GM19023 (cell line): ENCODE measurements around the gene ZIC3.

Source experiments
- ATAC-seq: cut with Tn5 transposase; IDR thresholded peaks from one replicate; pipeline ENCODE4 v1.9.1; 2021; ENCODE audit warnings: mild to moderate bottlenecking, moderate library complexity; ENCODE audit not compliant: unreplicated experiment

Gene ZIC3

DNA sequence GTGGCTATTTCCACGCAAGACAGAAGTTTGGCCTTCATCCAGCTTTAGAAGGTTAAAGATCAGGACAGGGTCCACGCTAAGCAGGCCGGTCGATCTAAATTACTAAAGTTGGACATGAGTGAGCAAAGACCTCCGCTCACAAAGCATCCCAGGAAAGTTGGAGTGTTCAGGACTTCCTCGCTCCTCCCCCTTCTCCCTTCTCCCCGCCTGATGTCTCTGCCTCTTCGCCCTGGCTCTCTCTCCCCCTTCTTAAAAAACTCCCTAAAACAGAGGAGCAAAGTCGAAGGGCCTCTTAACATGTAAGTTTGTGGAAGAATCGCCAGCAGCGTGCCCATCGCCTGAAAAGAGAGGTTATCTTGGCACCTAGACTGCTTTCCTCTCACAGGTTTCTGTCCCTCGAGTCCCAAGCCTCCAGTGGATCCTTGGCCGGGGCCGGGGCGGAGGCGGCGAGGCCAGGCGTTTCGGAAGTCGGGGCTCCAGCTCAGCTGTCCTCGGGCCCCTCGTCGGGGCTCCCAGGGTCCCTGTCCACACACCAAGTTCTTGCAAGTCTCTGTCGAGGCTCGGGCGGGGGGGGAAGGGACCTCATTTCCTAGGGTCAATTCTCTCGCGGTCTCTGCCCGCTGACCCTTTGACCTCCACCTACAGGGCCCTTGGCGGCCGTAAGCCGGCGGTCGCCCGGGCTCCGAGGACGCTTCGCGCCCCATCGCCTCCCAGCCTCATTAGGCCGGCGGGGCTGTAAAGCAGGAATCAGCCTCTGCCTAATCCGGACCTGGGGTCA, 7.6 kb downstream of the ZIC3 start:
- ATAC-seq = no peak

DNA sequence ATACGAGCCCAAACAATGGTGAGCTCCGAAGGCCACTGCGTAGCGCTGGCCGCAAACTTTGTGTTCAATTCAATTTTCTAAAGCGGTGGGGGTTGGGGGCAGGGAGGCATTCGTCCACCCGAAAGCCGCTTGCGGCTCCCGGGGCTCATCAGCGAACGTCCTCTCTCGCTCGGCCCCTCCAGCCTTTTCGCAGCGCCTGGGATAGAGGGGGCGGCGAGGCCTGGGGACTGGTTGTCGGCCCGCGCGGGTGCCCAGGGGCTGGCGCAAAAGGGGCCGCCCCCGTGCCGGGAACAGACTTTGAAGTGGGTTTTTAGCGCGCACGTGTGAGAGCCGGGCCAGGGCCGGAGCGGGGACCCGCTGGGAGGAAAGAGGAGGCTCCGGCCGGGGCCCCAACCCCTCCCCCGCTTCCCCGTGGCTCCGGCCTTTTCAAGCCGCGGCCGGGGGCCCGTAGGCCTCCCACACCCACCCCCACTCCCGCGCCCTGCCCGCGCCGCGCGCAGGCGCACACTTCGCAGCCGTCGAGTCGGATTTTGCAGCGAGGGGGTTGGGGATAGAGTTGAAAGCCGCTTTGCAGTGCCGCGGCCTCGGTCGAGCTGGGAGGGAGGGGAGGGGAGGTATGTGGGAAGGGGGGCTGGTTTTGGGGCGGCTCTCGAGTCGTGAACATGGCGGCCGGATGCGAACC, 8.3 kb downstream of the ZIC3 start:
- ATAC-seq = no peak

DNA sequence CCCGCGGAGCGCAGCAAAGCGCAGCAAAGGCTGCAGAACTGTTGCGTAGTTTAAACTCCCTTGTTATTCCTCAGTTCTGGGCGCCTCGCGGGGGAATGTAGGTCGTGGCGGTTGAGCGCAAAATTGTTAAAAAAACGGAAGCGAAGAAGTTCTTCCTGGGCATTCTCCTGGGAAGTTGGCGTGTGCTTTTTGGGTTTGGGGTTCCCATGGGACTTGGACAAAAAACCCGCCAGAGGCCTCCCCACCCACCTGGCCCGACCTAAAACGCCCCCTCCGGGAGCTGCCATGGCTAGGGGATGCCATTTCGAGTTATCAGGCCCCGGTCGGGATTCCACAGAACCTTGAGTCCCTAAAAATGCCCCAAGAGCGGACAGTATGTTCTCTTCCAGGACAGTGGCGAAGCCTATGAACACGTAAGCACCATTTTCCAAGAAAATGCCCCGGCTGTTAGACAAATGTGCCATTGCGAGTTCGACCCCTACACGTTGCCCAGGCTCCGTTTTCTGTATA, 8.9 kb downstream of the ZIC3 start:
- ATAC-seq = no peak

DNA sequence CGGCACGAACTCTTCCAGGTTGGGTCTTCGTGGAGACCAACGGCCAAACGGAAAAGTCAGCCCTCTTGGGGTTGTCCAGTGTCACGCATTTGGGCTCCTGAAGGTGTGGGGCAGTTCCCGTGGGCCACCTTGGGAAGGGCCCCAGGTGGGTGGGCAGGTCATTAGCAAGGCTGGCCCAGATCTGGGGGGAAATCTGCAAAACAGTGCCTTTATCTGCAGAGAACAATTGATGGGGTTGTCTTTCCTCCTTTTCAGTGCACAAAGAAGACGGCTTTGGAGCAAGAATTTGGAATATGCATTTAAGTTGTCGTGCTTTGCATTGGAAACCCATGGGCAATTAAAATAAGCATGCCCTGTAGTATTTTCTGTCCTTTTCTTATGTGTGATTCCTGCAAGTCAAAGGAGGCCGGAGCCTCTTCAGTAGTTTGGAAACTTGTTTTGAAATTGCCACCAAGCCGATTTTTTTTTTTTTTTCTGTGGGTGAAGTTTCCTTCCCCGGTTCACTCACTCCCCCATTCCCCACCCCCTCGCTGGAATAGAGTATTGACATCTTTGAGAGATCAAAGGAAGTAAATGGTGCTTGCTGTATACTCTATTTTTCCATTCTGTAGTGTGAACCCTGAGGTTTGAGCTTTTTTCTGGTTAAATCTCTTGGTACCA, 9.8 kb downstream of the ZIC3 start:
- no peak for ATAC-seq

DNA sequence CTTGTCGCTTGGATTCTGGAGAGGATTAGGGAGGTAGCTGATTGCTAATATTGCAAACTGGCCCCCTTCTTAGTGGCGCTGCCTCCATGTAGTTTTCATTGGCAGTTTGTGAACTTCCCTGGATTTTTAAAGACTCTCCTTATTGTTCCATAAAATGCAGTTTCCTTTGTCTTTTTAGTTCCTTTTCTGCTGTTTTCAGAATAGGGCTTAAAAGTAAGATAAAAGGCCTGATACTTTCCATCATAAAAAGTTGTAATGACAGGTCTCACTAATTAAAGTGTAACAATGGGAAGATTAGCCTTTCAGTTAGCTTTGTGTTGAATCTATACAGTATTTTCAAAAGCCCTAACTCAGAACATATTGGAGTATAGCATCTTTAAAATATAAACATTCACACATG, 21.2 kb downstream of the ZIC3 start:
- no peak for ATAC-seq

DNA sequence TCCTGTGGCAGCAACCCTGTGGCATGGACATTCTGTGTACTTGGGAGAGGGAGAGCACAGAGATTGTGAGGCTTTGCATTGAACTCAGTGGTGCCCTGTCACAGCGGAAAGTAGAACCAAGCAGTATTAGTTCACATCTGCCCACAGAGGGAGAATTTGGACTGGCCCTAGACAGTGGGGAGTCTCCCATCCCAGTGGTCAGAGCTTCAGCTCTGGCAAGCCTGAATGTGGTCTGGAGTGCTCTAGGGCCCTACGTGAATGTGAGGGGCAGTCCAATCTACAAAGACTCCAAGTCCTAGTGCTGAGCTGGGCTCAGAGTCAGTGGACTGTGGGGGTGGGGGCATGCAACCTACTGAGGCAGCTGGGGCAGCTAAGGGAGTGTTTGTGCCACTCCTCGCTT, 34.8 kb downstream of the ZIC3 start:
- ATAC-seq = no peak
